HepG2 (cell line): ENCODE measurements around the gene TMEM143. TPM values are rescaled to one million over a fixed set of nuclear protein-coding genes. Genes with fewer than 3 reads are reported as not detected.

Source experiments
- AGO2 ChIP-seq: fragments of 200-400 bp; formaldehyde crosslinking; optimal IDR thresholded peaks from 2 replicates; pipeline ENCODE3; 2017; ENCODE audit warnings: mild to moderate bottlenecking, low read depth, low read length, moderate library complexity
- DPF2 ChIP-seq: sonication (generic); formaldehyde crosslinking; IDR thresholded peaks from 2 replicates; pipeline ENCODE4 v1.4.0; 2020; ENCODE audit warnings: mild to moderate bottlenecking, low read depth, missing genetic modification reagents, borderline replicate concordance
- FOXA1 ChIP-seq, 2 experiments: fragments of 450-650 bp in 1 of 2; sonication (generic) in 1 of 2; formaldehyde crosslinking in 1 of 2; IDR thresholded peaks; 2 replicates each; pipeline versions ENCODE4 v1.4.0 to v1.6.1; 2016 to 2020; ENCODE audit warnings: missing genetic modification reagents in 1 of 2
- GTF2F1 ChIP-seq: fragments of 150-350 bp; IDR thresholded peaks from 2 replicates; pipeline ENCODE4 v1.6.1; 2014; ENCODE audit warnings: low read length
- HNRNPL ChIP-seq: fragments of 200-400 bp; formaldehyde crosslinking; IDR thresholded peaks from 2 replicates; pipeline ENCODE4 v1.6.1; 2017; ENCODE audit warnings: mild to moderate bottlenecking, low read depth, low read length
- KDM5A ChIP-seq: fragments of 200-600 bp; sonication (generic); IDR thresholded peaks from 2 replicates; pipeline ENCODE4 v1.7.0; 2018; ENCODE audit warnings: antibody characterized with exemption, mild to moderate bottlenecking, low read length, borderline replicate concordance
- KMT2B ChIP-seq: IDR thresholded peaks from 2 replicates; pipeline ENCODE4 v1.6.1; 2016; ENCODE audit warnings: missing genetic modification reagents, missing compliant biosample characterization
- MAZ ChIP-seq, 2 experiments: sonication (generic) in 1 of 2; formaldehyde crosslinking in 1 of 2; IDR thresholded peaks; 2 replicates each; pipeline versions ENCODE4 v1.5.0 to v1.6.1; 2012 to 2020; ENCODE audit warnings: low read depth in 2 of 2, mild to moderate bottlenecking in 2 of 2, borderline replicate concordance in 1 of 2, improper control_type of control experiment in 1 of 2, low read length in 1 of 2, missing genetic modification reagents in 1 of 2, moderate library complexity in 1 of 2
- MED1 ChIP-seq: sonication (generic); formaldehyde crosslinking; IDR thresholded peaks from 2 replicates; pipeline ENCODE4 v1.4.0; 2020; ENCODE audit warnings: missing genetic modification reagents
- NCOR1 ChIP-seq: fragments of 200-600 bp; sonication (generic); IDR thresholded peaks from 2 replicates; pipeline ENCODE4 v1.7.0; 2017; ENCODE audit warnings: antibody characterized with exemption, low read length, borderline replicate concordance
- NFE2L1 ChIP-seq: sonication (generic); formaldehyde crosslinking; IDR thresholded peaks from 2 replicates; pipeline ENCODE4 v1.4.0; 2020; ENCODE audit warnings: missing genetic modification reagents, mild to moderate bottlenecking, borderline replicate concordance
- NKX3-1 ChIP-seq: sonication (generic); formaldehyde crosslinking; IDR thresholded peaks from 2 replicates; pipeline ENCODE4 v1.5.0; 2020; ENCODE audit warnings: missing genetic modification reagents
- PCBP1 ChIP-seq: fragments of 200-400 bp; formaldehyde crosslinking; IDR thresholded peaks from 2 replicates; pipeline ENCODE4 v1.6.1; 2017; ENCODE audit warnings: mild to moderate bottlenecking, low read depth, low read length, borderline replicate concordance
- SMC3 ChIP-seq: IDR thresholded peaks from 2 replicates; pipeline ENCODE4 v1.6.1; 2011; ENCODE audit warnings: low read length, improper control_type of control experiment
- SPEN ChIP-seq: sonication (generic); formaldehyde crosslinking; IDR thresholded peaks from 2 replicates; pipeline ENCODE4 v1.5.1; 2020; ENCODE audit warnings: low read depth, mild to moderate bottlenecking, missing genetic modification reagents
- TOE1 ChIP-seq: sonication (generic); formaldehyde crosslinking; IDR thresholded peaks from 2 replicates; pipeline ENCODE4 v1.4.0; 2020; ENCODE audit warnings: mild to moderate bottlenecking, missing genetic modification reagents
- ZNF143 ChIP-seq: sonication (generic); formaldehyde crosslinking; IDR thresholded peaks from 2 replicates; pipeline ENCODE4 v1.4.0; 2020; ENCODE audit warnings: missing genetic modification reagents
- ZNF317 ChIP-seq: sonication (generic); formaldehyde crosslinking; IDR thresholded peaks from 2 replicates; pipeline ENCODE4 v1.5.0; 2020; ENCODE audit warnings: mild to moderate bottlenecking, missing genetic modification reagents
- ZNF33B ChIP-seq: sonication (generic); formaldehyde crosslinking; IDR thresholded peaks from 2 replicates; pipeline ENCODE4 v1.5.1; 2020; ENCODE audit warnings: mild to moderate bottlenecking, missing genetic modification reagents
- ZNF34 ChIP-seq: sonication (generic); formaldehyde crosslinking; IDR thresholded peaks from 2 replicates; pipeline ENCODE4 v1.4.0; 2020; ENCODE audit warnings: mild to moderate bottlenecking, missing genetic modification reagents, borderline replicate concordance
- ZNF577 ChIP-seq: sonication (generic); formaldehyde crosslinking; IDR thresholded peaks from 2 replicates; pipeline ENCODE4 v1.4.0; 2020; ENCODE audit warnings: mild to moderate bottlenecking, low read depth, missing genetic modification reagents, borderline replicate concordance
- ZNF616 ChIP-seq: sonication (generic); formaldehyde crosslinking; IDR thresholded peaks from 2 replicates; pipeline ENCODE4 v1.5.0; 2020; ENCODE audit warnings: low read depth, mild to moderate bottlenecking, missing genetic modification reagents
- polyA plus RNA-seq, 8 experiments: library from polyadenylated mRNA; depleted of rRNA in 3 of 8; stranded (reverse) in 7 of 8; unstranded in 1 of 8; fragments of >200 nt; fragmentation: Illumina TruSeq in 4 of 8; extraction: Trizol in 4 of 8; gene quantifications; 2 replicates each; pipeline versions ENCODE4 v1.2.1 to v1.2.3, GENCODE V29; 2011 to 2016; ENCODE audit warnings: low read depth in 4 of 8, missing spikeins in 1 of 8, mixed read lengths in 1 of 8; ENCODE audit not compliant: insufficient read depth in 1 of 8
- total RNA-seq, 5 experiments: library from RNA; depleted of rRNA; stranded (reverse); fragments of >200 nt; fragmentation: Illumina TruSeq; extraction: Trizol; gene quantifications; 2 replicates each; pipeline ENCODE4 v1.2.3, GENCODE V29; 2016; ENCODE audit warnings: low read depth in 1 of 5
- TF ChIP-seq, protein P1 (sequence below), 2 experiments: fragments of 450-650 bp in 1 of 2; sonication (generic) in 1 of 2; formaldehyde crosslinking; IDR thresholded peaks; 2 replicates each; pipeline versions ENCODE4 v1.5.0 to v1.8.0; 2020 to 2022; ENCODE audit warnings: mild to moderate bottlenecking in 1 of 2, missing genetic modification reagents in 1 of 2
- TF ChIP-seq, protein P2 (sequence below): sonication (generic); formaldehyde crosslinking; IDR thresholded peaks from 2 replicates; pipeline ENCODE4 v1.4.0; 2020; ENCODE audit warnings: missing genetic modification reagents, borderline replicate concordance
- TF ChIP-seq, protein P3 (sequence below): IDR thresholded peaks from 2 replicates; pipeline ENCODE4 v1.6.1; 2018; ENCODE audit warnings: missing genetic modification reagents
- TF ChIP-seq, protein P4 (sequence below): sonication (generic); formaldehyde crosslinking; IDR thresholded peaks from 2 replicates; pipeline ENCODE4 v1.8.1; 2023; ENCODE audit warnings: missing genetic modification reagents, mild to moderate bottlenecking, borderline replicate concordance

The TMEM143 gene
- total and polyA plus RNA-seq, 2 of the 13 experiments (the other 11 are each of a cell fraction or from before 2014, with no cell fraction given) = 7.7 to 11.3 TPM

DNA sequence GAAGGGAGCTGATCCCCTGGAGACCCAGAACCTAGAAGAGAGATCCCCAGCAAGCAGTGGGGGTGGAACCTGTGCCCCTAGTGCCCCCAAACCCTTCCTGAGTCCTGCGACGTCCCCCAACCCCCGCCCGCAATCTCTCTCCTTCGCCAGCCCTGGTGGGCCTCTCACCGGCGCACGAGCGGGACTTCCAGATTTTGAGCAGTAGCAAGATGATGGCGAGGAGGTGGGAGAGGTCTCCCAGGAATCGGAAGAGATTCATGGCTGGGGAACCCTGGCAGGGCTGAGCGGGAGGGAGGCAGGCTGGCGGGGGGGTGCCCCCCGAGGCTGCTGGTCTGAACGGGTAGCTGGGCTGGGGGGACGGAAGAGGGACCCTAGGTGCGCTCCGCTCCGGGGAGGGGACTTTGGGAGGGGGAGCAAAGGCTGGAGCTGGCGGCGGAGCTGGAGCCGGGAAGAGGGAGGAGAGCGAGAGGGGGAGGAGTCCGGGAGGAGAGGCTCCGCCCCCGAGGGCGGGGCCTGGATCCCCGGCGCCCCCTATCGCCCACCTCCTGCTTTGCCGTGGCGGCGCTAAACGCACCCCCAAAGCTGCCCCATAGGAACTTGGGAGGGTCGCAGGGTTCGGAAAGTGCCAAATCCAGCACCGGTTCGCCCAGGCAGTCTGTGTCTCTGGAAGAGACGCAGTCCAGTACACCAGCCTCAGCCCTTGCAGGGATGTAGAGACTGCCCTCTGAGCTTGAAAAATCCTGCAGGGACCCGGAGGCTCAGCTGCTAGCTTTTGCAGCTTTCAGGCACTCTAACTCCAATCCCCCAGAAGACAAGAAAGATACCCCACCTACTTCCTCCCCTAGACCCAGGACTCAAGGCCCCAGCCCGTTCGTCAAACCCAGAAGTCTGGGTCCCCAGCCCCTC is 27.6 kb upstream of the TMEM143 start, which contains the start of gene KDELR1 (continued):
- TF ChIP-seq, protein P1, sequence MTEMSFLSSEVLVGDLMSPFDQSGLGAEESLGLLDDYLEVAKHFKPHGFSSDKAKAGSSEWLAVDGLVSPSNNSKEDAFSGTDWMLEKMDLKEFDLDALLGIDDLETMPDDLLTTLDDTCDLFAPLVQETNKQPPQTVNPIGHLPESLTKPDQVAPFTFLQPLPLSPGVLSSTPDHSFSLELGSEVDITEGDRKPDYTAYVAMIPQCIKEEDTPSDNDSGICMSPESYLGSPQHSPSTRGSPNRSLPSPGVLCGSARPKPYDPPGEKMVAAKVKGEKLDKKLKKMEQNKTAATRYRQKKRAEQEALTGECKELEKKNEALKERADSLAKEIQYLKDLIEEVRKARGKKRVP (CRISPR knock-in tag; IDR thresholded peaks at IDR 0.05) = peak in 1 of 2 experiments; percentile 12; a peak in 1 of 4 replicates
- no peak for TF ChIP-seq DPF2 (CRISPR knock-in tag)
- TF ChIP-seq NFE2L1 (CRISPR knock-in tag) = no peak
- 0 out of 2 replicates have a peak, but pooled peaks have one; percentile 27 for TF ChIP-seq ZNF33B
- TF ChIP-seq ZNF317 (CRISPR knock-in tag) = 0 out of 2 replicates have a peak, but pooled peaks have one; percentile 14
- no peak for TF ChIP-seq KMT2B (CRISPR knock-in tag)
- TF ChIP-seq HNRNPL = peak; percentile 47; the same call in 1 of the 2 replicates
- TF ChIP-seq, protein P2, sequence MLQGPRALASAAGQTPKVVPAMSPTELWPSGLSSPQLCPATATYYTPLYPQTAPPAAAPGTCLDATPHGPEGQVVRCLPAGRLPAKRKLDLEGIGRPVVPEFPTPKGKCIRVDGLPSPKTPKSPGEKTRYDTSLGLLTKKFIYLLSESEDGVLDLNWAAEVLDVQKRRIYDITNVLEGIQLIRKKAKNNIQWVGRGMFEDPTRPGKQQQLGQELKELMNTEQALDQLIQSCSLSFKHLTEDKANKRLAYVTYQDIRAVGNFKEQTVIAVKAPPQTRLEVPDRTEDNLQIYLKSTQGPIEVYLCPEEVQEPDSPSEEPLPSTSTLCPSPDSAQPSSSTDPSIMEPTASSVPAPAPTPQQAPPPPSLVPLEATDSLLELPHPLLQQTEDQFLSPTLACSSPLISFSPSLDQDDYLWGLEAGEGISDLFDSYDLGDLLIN (CRISPR knock-in tag) = no peak
- TF ChIP-seq KDM5A = peak; percentile 60; the same call in 1 of the 2 replicates
- TF ChIP-seq GTF2F1 = no peak
- TF ChIP-seq NCOR1 = no peak
- no peak for TF ChIP-seq MED1 (CRISPR knock-in tag)
- no peak for TF ChIP-seq FOXA1 (IDR thresholded peaks at IDR 0.05)
- no peak for TF ChIP-seq FOXA1 (CRISPR knock-in tag; IDR thresholded peaks at IDR 0.05)
- TF ChIP-seq SMC3 = no peak
- TF ChIP-seq TOE1 (CRISPR knock-in tag) = no peak
- TF ChIP-seq ZNF616 = no peak
- TF ChIP-seq NKX3-1 = no peak
- TF ChIP-seq, protein P3, sequence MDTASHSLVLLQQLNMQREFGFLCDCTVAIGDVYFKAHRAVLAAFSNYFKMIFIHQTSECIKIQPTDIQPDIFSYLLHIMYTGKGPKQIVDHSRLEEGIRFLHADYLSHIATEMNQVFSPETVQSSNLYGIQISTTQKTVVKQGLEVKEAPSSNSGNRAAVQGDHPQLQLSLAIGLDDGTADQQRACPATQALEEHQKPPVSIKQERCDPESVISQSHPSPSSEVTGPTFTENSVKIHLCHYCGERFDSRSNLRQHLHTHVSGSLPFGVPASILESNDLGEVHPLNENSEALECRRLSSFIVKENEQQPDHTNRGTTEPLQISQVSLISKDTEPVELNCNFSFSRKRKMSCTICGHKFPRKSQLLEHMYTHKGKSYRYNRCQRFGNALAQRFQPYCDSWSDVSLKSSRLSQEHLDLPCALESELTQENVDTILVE = no peak; the same call in 1 of the 2 replicates
- peak; percentile 72; the same call in 1 of the 2 replicates for TF ChIP-seq PCBP1
- TF ChIP-seq AGO2 = peak; percentile 70
- peak; percentile 83; the same call in 1 of the 2 replicates for TF ChIP-seq MAZ (IDR thresholded peaks at IDR 0.05; ENCODE audit: borderline replicate concordance, low read depth, low read length)
- 0 out of 2 replicates have a peak, but pooled peaks have one; percentile 23 for TF ChIP-seq MAZ (CRISPR knock-in tag; IDR thresholded peaks at IDR 0.05; ENCODE audit: low read depth)
- TF ChIP-seq ZNF577 = no peak
- TF ChIP-seq ZNF34 = no peak
- TF ChIP-seq SPEN (CRISPR knock-in tag) = no peak
- TF ChIP-seq, protein P4, sequence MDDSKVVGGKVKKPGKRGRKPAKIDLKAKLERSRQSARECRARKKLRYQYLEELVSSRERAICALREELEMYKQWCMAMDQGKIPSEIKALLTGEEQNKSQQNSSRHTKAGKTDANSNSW = no peak
- TF ChIP-seq ZNF143 (CRISPR knock-in tag) = no peak
